GM11168 (cell line): ENCODE data around the gene NLGN3.

ENCODE experiments used
- in situ Hi-C: fragments of 300-500 bp; cut with MboI; formaldehyde crosslinking; loops from one replicate; pipeline ENCODE4 v1.12.0; 2022; ENCODE audit warnings: low sequenced_read_pairs; ENCODE audit not compliant: unreplicated experiment

Gene NLGN3

DNA sequence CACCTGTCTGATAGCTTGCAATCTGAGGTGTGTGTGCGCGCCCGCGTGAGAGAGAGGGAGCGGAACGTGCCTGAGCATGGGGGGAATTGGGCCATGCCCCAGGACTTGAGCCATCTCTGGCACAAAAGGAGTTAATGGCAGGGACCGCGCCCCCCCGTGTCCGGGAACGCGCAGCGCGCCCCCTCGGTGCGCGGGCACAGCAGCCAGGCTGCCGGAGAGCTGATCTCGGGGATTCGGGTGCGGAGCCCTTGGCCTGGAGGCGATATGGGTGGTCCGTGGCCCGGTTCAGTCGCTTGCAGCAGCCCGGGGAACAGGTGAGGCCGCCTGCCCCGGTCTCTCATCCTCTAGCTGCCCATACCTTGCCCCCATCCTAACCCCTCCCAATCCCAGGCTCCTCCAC, at the start of gene NLGN3:
Gene NLGN3 (plus strand): TSS at position 191 of the 400 bp plus-strand sequence. CDS start 2,909 bp downstream, outside the sequence.
- in situ Hi-C loops = no loop called here

GRCh38 chrX:71095033-71095432, 49.6 kb upstream of the NLGN3 start:
- in situ Hi-C loops = no loop called here

GRCh38 chrX:71095555-71095980, 49.1 kb upstream of the NLGN3 start, which contains the start of gene FOXO4:
FOXO4 (plus strand) TSS chrX:71095851; CDS start chrX:71096529, 678 bp downstream.
- in situ Hi-C loops = no loop called here

GRCh38 chrX:71095981-71096759, 48.5 kb upstream of the NLGN3 start:
- in situ Hi-C loops = no loop called here

GRCh38 chrX:71096760-71097032, 47.9 kb upstream of the NLGN3 start:
- in situ Hi-C loops = no loop called here

- in situ Hi-C loops = no loop called here
These were observed 46.3 kb upstream of the NLGN3 start for GRCh38 chrX:71098302-71098701.

DNA sequence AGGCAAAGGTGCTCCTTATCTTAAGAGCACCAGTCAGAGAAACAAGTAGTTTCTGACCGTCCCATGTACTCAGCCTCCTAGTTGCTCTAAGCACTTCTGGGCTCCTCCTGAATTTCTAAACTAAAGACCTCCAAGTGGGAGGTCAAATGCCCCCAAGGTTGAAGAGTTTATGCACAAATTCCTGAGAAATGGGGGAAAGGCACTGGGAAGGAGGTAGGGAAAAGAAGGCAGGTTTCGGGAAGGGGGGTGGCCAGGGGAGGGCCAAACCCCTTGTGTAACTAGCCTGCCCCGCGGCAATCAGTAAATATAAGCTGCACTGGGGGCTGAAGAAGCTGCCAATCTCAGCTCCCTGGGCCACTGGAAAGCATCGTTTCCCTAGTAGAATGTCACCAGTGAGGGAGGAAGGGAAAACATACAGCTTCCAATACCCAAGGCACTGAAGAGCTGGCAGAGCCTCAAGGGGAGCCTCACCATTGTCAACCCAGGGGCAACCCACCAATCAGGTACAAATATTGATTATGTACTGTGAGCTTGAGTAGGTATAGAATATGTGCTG, 45.6 kb upstream of the NLGN3 start:
- in situ Hi-C loops = no loop called here

- in situ Hi-C loops = no loop called here
These were observed 44.9 kb upstream of the NLGN3 start for GRCh38 chrX:71099736-71100135.

- in situ Hi-C loops = no loop called here
These were observed 43.8 kb upstream of the NLGN3 start for GRCh38 chrX:71100581-71101505.

DNA sequence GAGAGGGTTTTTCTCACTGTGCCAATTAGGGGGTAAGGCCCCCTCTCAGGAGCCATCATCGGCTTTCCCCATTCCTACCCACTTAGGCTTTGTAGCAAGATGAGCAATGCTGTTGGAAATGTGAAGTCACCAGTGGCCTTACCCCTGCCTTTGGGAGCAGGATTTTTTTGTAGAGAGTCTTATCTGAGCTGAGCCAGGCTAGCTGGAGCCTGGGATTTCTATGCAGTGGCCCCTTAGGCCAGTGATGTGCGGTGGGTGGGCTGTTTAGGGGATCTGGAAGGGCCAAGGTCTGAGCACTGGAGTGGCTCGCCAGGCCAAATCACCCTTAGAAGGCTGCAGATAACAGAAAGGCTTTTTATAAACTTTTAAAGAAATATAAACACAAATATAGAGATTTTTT, 42.3 kb upstream of the NLGN3 start:
- in situ Hi-C loops = no loop called here

- in situ Hi-C loops = no loop called here
These were observed 41.3 kb upstream of the NLGN3 start for GRCh38 chrX:71103110-71103983.

DNA sequence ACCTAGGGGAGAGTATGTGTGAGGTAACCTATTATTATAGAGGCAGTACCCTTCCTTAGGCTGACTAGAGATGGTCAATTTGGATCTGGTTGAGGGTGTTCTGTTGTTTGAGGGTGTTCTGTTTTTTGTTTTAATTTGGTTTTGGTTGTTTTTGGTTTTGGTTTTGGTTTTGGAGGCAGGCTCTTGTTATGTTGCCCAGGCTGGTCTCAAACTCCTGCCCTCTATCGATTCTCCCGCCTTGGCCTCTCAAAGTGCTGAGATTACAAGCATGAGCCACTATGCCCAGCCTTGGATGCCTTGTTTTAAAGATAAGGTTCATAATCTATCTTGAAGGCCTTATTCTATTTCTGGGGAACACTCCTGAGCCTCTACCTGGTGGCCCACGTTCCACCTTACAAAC, 39.0 kb upstream of the NLGN3 start:
- in situ Hi-C loops = no loop called here

- in situ Hi-C loops = no loop called here
These were observed 38.2 kb upstream of the NLGN3 start, which contains the start of gene CXorf65 for GRCh38 chrX:71106427-71106826. CXorf65 (minus strand) TSS chrX:71106740; CDS start chrX:71106556, 184 bp downstream.

GRCh38 chrX:71107245-71107644, 37.4 kb upstream of the NLGN3 start:
- in situ Hi-C loops = no loop called here

DNA sequence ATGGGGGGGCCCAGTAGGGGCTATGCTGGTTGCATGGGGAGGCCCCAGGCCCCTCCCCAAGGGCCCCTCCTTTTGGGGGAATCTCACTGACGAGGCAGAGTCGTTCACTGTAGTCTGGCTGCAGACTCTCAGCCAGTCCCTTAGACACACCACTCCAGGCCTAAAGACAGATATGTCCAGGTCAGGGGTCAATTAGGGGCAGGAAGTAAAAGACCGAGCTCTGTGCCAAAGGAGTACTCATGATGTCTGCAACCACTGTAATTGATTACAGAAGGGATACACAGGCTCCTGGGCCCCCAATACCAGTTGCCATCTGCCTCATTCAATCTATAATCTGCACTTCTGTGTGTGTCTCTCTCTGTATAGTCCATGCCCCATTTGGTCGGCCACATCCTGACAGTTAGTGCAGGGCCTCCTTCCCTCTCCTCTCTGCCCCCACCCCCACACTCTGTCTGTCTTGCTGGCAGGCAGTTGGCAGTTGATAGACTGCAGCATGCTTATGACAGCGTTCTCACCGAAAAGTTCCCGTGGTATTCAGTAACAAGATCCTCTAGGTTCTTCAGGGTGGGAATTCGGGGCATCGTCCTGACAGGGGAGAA, 36.8 kb upstream of the NLGN3 start:
- in situ Hi-C loops = no loop called here

DNA sequence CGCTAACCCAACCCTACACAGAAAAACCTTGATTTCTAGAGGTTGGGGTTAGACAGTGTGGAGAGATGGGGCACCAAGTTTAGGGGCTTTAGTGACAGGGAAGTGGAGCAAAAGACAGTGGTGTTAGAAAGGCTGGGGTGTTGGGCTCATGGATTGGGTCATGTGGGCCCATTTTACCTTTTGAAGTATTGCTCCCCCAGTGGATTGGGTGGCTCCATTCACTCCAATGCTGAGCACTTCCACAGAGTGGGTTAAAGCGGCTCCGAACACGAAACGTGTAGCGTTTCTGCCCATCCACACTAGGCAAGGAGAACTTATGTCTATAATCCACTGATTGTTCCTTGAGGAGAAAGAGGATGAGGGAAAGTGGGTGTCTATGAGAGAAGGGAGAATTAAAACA, 35.6 kb upstream of the NLGN3 start:
- in situ Hi-C loops = no loop called here

- in situ Hi-C loops = no loop called here
These were observed 33.3 kb upstream of the NLGN3 start, which contains the start of gene IL2RG for GRCh38 chrX:71111141-71111843. IL2RG (minus strand) TSS chrX:71111577; CDS start chrX:71111539, 38 bp downstream.

- in situ Hi-C loops = no loop called here
These were observed 32.7 kb upstream of the NLGN3 start for GRCh38 chrX:71111921-71112431.

GRCh38 chrX:71117358-71117757, 27.3 kb upstream of the NLGN3 start:
- in situ Hi-C loops = no loop called here
